GM12892 (cell line): ENCODE results near the gene PLEKHM3.

Source experiments
- POLR2AphosphoS5 ChIP-seq: IDR thresholded peaks from 2 replicates; pipeline ENCODE4 v1.6.1; 2011; ENCODE audit warnings: low read depth, low read length, control low read depth
- TAF1 ChIP-seq: IDR thresholded peaks from 2 replicates; pipeline ENCODE4 v1.6.1; 2011; ENCODE audit warnings: low read depth, mild to moderate bottlenecking, control low read depth, low read length, borderline replicate concordance

DNA sequence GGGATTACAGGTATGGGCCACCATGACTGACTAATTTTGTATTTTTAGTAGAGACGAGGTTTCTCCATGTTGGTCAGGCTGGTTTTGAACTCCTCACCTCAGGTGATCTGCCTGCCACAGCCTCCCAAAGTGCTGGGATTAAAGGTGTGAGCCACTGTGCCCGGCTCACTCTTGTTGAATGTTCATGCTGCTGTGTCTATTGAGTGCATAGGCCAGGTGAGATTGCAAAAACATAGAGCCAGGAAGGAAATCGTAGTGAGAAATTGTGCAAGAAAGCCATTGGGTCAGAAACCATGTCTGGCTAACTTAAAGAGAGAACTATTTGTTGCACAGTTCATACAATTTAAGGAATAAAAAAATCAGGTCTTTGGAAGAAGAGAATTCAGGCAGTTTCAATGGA lies 210.1 kb downstream of the PLEKHM3 start:
- no peak for TF ChIP-seq POLR2AphosphoS5
- no peak for TF ChIP-seq TAF1
